GM21447 (cell line): ENCODE data around the gene COPS9.

Experiments used
- ATAC-seq: cut with Tn5 transposase; IDR thresholded peaks from one replicate; pipeline ENCODE4 v1.9.1; 2021; ENCODE audit not compliant: unreplicated experiment

Gene COPS9

DNA sequence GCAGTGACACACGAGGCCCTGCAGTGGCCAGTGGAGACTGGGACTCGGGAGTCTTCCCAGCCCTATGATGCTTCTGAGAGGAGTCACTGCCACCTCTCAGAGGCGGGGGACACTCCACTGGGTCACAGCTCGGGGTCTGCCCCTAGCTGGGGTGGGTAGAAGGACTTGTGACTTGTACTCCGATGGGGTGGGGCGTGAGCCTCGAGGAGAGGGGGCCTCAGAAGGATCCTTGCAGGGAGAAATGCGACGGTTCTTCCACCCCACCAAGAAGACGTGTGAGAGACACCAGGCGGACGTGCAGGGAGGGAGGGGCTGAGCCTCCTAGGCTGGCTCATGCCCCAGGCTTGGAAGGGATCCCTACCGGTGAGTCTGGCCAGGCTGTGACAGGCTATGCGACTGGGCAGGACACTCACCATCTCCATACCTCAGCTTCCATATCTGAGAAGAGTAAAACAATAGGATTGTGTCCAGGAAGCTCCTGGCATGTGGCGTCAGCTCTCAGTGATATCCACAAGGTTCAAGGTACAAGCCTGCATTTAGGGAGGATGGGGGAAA is 15.4 kb upstream of the COPS9 start:
- no peak for ATAC-seq

DNA sequence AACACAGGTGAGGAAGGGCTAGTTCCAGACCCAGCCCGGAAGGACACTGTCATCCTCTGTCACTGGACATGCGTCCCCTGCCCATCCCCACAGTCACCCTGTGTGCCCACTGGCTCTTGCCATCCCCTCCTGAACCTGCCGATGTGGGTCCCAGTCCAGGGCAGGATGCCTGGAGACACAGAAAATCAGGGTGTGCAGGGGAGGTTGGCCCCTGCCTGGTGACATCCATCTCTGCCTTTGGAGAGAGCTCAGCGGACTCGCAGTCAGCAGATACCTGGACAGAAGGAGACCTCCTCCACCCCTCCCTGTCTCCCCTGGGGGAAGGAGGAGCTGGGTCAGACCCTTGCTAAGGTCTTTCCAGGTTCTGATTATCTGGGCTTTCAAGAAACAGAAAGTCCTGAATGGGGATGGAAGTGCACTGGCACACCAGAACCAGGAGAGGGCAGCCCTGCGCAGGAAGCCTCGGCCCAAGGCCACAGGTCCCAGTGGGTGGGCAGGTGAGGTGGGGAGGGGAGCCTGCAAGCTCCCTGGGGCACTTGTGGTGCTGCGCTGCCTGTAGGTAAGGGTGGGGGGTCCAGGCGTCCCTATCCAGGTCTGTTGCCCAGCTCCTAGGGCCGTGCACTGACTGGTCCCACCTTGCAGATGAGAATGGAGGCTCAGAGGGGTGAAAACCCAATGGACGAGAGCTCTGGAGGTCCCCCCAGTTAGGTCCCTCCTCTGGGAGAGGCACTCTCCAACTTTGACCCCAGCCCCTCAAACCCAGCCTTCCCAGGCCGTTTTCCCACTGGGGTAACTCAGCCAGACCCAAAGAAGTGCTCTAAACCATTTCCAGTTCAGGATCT is 14.1 kb upstream of the COPS9 start:
- no peak for ATAC-seq

DNA sequence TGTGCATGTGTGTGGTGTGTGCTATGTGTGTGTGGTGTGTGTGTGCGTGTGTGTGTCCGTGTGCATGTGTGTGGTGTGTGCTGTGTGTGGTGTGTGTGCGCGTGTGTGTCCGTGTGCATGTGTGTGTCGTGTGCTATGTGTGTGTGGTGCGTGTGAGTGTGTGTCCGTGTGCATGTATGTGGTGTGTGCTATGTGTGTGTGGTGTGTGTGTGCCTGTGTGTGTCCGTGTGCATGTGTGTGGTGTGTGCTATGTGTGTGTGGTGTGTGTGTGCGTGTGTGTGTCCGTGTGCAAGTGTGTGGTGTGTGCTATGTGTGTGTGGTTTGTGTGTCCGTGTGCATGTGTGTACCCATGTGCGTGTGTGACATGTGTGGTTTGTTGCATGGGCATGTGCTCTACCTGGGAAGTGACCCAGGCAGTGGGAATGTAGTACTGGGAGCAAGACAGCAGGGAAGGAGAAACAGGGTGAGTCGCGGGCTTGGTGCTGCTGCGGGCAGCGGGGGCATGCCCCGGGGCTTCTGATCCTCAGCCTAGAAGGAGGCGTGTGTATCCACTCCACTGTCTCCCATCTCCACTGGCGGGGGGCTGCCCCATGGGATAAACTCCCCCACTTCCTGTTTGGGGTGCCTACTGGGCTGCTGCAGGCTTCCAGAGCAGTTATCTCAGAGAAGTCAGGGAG is 11.9 kb upstream of the COPS9 start:
- no peak for ATAC-seq

DNA sequence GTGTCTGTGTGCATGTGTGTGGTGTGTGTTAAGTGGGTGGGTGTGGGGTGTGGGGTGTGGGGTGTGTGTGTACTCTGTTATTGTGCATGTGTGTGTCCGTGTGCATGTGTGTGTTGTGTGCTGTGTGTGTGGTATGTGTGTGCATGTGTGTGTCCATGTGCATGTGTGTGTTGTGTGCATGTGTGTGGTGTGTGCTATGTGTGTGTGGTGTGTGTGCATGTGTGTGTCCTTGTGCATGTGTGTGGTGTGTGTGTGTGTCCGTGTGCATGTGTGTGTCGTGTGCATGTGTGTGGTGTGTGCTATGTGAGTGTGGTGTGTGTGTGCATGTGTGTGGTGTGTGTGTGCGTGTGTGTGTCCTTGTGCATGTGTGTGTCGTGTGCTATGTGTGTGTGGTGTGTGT is 11.3 kb upstream of the COPS9 start:
- no peak for ATAC-seq

DNA sequence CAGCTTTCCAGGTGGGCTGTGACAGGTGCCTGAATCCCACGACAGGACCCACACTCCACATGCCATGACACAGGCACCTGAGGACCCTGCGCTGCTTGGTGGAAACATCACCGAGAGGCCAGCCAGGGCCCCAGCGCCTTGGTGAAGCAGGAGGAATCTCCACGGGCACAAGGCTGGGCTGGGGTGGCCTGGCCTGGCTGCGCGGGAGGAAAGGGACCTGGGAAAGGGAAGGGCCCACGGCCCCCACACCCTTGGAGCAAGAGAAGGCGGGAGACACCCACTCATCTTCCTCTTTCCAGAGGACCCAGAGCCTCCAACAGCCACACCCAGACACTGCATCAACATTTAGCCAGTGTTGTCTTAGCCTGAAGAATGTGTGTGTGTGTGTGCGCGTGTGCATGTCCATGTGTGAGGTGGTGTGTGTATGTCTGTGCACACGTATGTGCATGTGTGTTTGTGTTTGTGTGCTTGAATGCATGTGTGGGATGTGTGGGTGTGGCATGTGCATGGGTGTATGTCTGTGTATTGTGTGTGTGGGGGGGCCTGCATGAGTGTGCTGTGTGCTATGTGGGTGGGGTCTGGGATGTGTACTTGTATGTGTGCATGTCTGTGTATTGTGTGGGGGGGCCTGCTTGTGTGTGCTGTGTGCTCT is 10.6 kb upstream of the COPS9 start:
- ATAC-seq = no peak

DNA sequence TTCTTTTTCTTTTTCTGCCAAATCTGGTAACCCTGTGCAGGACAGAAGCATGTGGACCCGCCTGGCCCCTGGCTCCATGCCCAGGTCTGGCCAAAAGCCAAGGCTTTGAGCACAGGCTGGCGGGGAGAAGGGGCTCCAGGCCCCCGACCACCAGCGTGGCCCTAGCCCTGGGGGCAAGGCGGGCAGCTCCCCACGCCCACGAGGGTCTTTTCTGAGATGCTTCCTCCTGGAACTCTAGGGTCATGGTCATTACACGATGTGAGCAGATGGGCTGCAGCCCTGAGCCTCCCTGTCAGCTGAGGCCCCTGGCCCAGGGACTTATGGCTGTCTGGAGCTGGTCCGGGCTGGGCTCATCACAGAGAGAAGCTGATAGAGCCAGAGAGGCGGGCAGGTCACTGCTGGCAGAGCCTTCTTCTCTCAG is 10.0 kb upstream of the COPS9 start:
- ATAC-seq = no peak

DNA sequence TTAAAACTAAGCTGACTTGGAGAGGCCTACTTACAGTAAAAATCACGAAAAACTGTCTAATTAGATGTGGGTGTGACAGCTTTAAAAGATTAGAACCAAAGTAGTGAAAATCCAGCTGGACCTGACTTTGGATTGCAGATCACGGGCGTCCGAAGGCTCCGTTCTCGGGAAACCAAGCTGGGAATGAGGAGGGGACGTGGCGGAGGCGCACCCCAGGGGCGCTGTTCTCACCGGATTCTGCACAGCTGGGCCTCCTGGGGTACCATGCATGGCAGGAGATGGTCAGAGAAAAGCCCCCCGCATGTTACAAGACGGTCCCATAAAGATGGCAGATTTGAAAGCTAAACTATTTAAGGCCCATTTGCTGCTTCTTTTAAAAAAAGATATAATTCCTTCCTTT is 9.4 kb upstream of the COPS9 start:
- ATAC-seq = no peak

DNA sequence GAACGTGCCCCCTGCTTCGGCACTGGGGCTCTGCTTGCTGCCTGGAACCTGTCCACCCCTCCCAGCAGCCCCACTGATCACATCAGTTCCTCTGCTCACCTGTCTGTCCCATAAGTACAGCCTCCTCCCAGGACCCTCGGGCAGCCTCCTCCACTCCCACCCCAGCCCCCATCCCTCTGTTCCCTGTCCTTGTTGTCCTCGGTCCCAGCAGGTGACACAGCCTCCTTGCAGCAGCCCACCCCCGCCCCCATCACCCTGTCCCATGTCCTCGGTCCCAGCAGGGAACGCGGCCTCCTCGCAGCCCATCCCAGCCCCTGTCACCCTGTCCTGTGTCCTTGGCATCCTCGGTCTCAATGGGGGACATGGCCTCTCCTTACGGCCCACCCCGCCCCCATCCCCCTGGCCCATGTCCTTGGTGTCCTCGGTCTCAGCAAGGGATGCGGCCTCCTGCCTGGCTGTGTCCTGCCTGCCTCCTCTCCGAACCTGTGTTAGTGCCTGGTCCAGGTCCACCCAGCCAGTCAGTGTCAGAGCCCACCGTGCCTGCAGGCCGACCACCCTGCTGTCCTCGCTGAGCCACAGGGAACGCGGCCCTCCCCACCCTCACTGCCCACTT is 8.7 kb upstream of the COPS9 start:
- no peak for ATAC-seq

DNA sequence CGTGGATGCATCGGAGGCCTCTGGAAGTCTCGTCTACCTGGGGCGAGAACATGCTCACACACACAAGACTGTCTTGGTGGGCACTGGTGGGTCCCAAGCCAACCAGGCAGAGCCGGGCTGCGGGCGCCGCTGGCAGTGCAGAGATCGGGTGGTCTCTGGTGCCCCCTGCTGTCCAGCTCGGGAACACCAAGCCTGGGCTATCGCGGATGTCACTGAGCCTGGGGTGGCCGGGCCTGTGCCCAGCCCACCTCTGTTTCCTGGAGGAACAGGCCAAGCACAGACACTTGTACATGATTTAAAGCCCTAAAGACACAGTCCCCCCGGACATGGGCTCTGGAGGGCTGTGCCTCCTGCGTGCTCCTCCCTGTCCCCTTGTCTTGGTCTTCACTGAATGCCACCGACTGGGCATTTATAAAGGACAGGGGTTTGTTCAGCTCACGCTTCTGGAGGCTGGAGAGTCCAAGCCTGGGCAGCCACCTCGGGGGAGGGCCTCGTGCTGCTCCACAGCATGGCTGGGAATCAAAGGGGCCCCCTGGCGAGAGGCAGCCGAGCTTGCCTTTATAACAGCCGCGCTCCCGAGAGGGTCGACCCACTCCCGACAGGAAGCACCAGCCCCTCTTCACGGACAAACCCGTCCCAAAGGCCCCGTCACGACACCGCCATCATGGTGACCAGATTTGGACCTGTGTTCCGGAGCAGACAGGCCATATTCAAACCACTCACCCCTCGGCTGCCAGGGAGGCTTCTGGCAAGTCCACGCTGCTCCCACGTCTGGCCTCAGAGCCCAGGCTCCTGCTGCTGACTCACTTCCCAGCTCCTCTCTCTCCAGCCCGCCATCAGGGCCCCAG is 7.9 kb upstream of the COPS9 start:
- no peak for ATAC-seq

DNA sequence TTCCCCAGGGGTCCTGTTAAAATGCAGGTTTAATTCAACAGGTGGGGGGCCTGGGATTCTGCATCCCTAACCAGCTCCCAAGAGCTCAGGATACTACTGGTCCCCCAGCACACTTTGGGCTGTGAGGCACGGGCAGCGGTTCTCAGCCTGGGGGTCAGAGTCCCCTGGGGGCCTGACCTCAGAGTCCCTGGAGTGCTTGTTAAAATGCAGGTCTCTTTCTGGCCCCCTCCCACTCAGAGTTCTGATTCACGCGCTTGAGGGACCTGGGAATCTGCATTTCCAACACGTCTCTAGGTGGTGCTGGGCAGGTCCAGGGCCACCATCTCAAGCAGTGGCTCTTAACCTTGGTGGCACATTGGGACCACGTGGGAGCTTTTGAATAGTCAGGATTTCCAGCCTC is 7.2 kb upstream of the COPS9 start:
- no peak for ATAC-seq

DNA sequence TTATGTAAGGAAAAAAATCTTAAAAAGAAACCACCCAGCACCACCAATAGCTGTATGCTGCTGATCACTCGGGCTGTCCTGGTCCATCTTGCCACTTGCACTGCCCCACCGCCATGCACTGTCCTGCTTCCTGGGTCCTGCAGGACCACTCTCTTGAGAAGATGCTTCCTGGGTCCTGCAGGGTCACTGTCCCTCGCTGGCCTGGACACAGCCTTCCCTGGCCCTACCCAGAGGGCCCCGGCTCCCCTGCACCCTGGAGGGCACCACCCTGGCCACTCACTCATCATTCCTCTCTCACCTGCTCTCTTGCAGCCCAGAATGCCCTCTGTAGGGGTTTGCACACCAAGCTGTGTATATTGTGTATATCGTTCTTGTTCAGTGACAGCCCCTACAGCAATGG is 6.8 kb upstream of the COPS9 start:
- no peak for ATAC-seq

DNA sequence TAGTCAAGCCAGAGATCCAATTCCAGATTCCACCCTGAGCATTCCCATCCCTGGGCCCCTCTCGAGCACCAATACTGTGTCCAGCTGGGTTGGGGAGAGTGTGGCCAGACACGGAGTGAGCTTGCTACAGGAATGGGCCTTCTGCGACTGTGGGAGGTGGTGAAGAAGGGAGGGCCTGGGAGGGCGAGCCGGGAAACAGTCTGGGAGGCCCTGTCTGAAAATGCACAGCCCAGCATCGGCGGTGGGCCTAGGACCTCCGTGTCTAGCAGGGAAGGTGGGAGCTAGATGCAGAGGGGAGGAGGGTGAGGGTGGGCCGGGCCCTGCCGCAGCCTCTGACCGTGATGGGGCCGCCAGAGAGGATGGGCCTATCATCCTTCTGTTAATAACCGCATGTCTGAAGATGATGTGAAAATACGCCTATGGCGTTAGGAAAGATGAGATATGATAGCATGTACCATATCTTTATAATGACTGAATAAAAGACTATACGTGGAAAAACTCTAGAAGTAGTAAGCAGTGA is 6.2 kb upstream of the COPS9 start:
- no peak for ATAC-seq

DNA sequence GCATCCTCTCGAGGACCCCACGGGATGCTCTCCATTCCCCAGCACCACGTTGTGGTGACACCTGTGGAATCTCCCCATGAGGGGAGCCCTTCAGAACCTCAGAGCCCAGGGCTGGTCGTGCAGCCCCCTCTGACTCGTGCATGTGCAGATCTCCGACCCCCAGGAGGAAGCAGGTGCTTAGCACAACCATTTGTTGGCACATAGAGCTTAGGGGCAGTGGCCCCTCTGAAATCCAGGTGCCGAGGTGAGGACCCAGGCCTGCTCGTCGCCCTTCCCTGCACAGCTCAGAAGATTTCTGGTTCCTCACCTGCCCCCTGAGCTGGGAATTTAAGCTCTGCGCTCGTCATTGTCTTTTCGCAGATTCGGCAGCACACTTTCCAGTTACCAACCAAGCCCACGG is 5.6 kb upstream of the COPS9 start:
- ATAC-seq = no peak

DNA sequence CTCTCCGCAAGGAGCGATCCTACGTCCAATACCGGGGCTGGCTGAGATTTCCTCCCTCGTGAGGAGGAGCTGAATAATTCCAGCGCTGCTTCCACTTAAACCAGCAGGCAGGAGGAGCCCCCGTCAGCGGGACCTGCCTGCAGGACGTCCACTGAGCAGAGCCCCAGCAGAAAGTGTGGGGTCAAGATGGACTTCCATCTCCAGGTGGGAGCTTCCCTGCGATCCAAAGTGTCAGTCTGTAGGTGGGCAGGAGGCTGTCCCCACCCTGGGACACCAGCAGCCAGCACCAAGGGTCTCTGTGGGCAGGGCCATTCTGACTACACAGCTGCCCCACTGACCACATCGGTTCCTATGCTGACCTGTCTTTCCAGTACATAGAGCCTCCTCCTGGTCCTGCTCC is 4.8 kb upstream of the COPS9 start:
- no peak for ATAC-seq

DNA sequence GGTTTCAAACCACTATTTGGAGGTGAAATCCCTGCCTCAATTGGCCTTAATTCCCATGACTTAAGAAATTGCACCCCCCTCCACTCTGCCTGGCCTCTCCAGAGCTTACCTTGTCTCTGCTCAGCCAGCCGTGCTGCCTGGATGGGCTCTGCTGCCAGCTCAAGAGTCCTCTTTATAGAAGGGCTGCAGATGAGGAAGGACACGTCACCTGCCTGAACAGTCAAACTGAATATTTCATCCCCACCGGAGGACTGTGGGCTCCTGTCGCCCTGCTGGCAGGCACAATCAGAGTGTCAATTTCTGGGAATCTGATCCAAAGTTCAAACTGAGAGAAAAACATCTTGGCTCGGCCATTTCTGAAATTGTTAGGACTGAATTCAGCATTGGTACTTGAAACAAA is 4.4 kb upstream of the COPS9 start, which contains the start of gene OTOS:
TSS of gene OTOS (minus strand) at position 148 of the 400 bp plus-strand sequence. CDS start 332 bp downstream, outside the sequence.
- ATAC-seq = no peak

DNA sequence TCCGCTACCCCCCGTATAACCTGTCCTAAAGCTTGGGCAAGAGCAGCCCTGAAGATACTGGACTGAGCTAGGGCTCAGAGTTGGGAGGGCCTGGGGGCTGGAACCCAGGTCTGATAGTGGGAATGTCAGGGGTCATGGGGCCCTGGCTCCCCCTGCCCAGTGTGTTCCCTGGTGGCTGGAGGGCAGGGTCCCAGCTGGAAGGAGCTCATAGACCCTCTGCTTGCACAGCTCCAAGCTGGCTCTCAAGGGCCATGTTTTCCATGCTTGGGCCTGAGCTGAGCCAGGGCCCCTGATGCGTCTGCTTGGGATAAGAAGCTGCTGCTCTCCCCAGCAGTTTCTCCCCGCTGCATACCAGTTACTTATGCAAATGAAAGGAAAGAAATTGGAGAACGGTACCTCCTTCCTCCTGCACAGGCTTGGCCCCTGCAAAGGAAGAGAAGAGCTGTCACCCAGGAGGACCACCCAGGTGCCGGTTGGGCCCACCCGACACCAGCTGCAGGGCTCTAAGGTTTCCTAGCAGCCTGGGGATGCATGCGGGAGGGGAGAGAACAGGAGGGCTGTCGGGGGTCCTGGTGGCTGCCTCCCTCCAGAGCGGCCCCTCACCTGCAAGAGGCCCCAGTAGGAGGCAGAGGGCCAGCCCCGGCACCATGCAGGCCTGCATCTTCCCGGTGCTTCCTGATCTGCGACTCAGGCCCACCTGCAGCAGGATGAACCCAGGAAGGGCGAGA is 3.7 kb upstream of the COPS9 start:
- no peak for ATAC-seq

DNA sequence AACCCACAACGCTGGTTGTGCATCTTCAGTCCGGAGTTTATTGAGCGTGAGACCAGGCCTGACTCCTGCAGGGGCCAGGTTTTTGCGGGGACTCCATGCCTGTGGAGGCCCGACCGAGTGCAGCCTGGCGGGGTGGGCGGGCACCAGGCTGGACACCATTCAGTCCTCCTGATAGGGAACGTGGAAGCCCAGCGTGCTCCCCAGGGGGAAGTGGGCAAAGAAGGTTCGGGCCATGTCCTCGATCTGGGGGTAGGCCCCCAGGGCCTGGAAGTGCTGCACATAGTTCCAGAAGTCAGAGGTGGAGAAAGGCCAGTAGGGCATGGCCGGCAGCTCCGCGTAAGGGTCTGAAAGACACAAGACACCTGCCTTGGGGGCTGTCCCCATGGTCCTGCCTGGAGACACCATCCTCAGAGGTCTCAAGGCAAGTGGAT is 2.9 kb upstream of the COPS9 start:
- no peak for ATAC-seq

DNA sequence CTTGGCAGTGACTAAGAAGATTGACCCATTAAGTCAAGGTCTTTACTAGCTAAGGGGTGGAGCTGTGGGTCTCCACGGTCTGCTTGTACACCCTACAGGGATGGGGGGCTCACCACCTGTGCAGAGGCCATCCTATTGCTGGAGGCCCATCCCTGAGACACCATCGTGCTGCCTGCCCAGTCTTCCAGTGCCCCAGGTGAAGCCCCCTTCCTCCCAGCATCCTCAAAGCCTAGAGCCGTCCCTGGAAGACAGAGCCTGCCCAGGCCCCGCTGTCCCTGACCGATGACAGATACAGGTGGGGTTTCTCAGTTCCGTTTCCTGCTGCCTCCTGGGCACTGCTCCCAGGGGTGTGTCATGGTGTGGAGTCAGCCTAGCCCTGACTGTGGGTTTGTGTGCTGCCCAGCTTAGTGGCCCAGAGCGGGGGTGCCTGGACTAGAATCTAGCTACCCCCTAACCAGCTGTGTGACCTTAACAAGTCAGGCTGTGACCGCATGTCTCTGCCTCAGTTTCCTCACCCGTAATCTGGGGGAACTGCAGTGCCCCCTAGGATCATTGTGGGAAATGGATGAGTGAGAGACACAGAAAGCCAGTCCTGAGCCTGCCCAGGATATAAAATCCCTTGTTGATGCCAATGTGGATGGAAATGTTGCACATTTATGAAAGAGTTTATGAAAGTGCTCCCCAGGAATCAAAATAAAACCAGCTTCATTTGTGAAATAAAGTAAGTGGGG is 2.3 kb upstream of the COPS9 start:
- ATAC-seq = no peak
